Large intestine (tissue), 3 donors: ENCODE measurements around the gene MYH15. TPM values are rescaled to one million over a fixed set of nuclear protein-coding genes. Genes with fewer than 3 reads are reported as not detected.

Experiments used
- DNase-seq, 2 donors: peaks; one replicate each; pipeline versions ENCODE4 v3.0.0 to v3.0.0-alpha.2; 2013
- H3K27ac ChIP-seq: one replicate; pipeline ENCODE4 v1.5.1; 2013; ENCODE audit warnings: low read length
- H3K27me3 ChIP-seq: 2 replicates; pipeline ENCODE4 v1.6.1; 2013; ENCODE audit warnings: low read length; ENCODE audit not compliant: control insufficient read depth, insufficient read depth
- H3K36me3 ChIP-seq: 2 replicates; pipeline ENCODE4 v1.6.1; 2013; ENCODE audit warnings: low read length; ENCODE audit not compliant: control insufficient read depth, insufficient read depth
- H3K4me1 ChIP-seq: one replicate; pipeline ENCODE4 v1.6.1; 2013; ENCODE audit warnings: low read length; ENCODE audit not compliant: control insufficient read depth, insufficient read depth
- H3K4me3 ChIP-seq: one replicate; pipeline ENCODE4 v1.5.1; 2013; ENCODE audit warnings: low read length
- H3K9me3 ChIP-seq: one replicate; pipeline ENCODE4 v1.6.1; 2013; ENCODE audit warnings: mild to moderate bottlenecking, low read depth, low read length, moderate library complexity; ENCODE audit not compliant: control insufficient read depth
- WGBS: methylation state at CpG from one replicate; pipeline ENCODE4 v1.1.5; 2013; ENCODE audit warnings: low lambda C conversion rate; ENCODE audit not compliant: insufficient coverage; 5-methylcytosine and 5-hydroxymethylcytosine counted together
- polyA plus RNA-seq: library from polyadenylated mRNA; unstranded; fragments of 120-200 nt; gene quantifications from one replicate; pipeline ENCODE4 v1.2.1, GENCODE V29; 2013

The MYH15 gene
- polyA plus RNA-seq, 1 donor = 1.0 TPM

- no CpG with 5 or more reads among the region's 3 CpGs for WGBS
- no peaks in the 10 kb centered on the region for H3K27me3 ChIP-seq
- no peaks in the 10 kb centered on the region for H3K36me3 ChIP-seq
- H3K4me3 ChIP-seq = no peak overlapping the region
- DNase-seq = no peak
- peaks cover 7% of the 10 kb centered on the region for H3K9me3 ChIP-seq
- H3K4me1 ChIP-seq = peaks cover 8% of the 10 kb centered on the region
- no peak overlapping the region for H3K27ac ChIP-seq
Measured at GRCh38 chr3:108428586-108428985, 81.8 kb downstream of the MYH15 start.

- H3K9me3 ChIP-seq = no peaks in the 10 kb centered on the region
- no peak overlapping the region for H3K4me3 ChIP-seq
- DNase-seq = no peak
- no peaks in the 10 kb centered on the region for H3K4me1 ChIP-seq
- H3K36me3 ChIP-seq = no peaks in the 10 kb centered on the region
- no peaks in the 10 kb centered on the region for H3K27me3 ChIP-seq
- no peak overlapping the region for H3K27ac ChIP-seq
- no CpG with 5 or more reads among the region's 2 CpGs for WGBS
Measured at GRCh38 chr3:108420926-108421325, 89.5 kb downstream of the MYH15 start.

DNA sequence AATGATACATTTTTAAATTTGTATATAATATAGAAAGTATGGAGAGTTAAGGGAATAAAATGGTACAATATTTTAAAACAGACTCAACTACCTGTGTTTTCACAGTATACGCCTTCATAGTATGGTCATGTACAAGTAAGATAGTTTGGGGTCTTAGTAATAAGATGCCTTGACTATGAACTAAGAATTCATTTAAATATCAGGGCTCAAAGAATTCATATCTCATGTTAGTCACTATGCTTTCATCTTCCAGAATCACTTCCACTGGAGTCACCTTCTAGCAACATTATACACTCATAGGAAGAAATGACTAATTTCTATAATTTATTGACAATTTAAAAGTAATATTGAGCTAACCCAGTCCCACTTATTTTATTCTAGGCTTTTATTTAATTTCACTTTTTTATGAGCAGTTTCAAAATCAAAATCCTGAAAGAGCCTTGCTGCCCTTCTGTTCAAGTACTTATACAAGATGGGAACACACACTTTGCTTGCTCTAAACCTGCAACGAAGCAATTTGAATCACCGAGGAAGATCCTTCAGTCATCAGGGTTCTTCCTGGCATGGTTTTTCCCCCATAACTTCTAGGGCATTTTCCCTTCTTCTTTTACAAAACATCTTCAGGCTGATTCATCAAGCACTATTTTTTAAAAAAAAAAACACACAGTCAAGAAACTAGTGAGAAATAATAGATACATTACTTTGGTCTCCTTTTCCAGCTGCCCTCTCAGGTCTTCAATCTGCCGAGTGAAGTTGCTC lies 94.1 kb downstream of the MYH15 start:
- Histone ChIP-seq H3K4me1 (no peaks in the 10 kb centered on the region), H3K27me3 (no peaks in the 10 kb centered on the region), H3K9me3 (no peaks in the 10 kb centered on the region), H3K36me3 (no peaks in the 10 kb centered on the region), H3K27ac (no peak overlapping the region), H3K4me3 (no peak overlapping the region)
- no peak for DNase-seq
- WGBS = 100% methylated on average over 4 of the region's 4 CpGs

GRCh38 chr3:108415661-108416060 lies 94.7 kb downstream of the MYH15 start:
- no peak overlapping the region for H3K4me3 ChIP-seq
- H3K36me3 ChIP-seq = no peaks in the 10 kb centered on the region
- H3K9me3 ChIP-seq = peaks cover 1% of the 10 kb centered on the region
- DNase-seq = no peak
- no peak overlapping the region for H3K27ac ChIP-seq
- H3K27me3 ChIP-seq = no peaks in the 10 kb centered on the region
- H3K4me1 ChIP-seq = no peaks in the 10 kb centered on the region
- 60% methylated on average over 1 of the region's 3 CpGs for WGBS

GRCh38 chr3:108414007-108414406 lies 96.4 kb downstream of the MYH15 start:
- H3K4me1 ChIP-seq = peaks cover under 1% of the 10 kb centered on the region
- H3K4me3 ChIP-seq = no peak overlapping the region
- no peak for DNase-seq
- WGBS = 83% methylated on average over 1 of the region's 5 CpGs
- H3K9me3 ChIP-seq = peaks cover 5% of the 10 kb centered on the region
- H3K36me3 ChIP-seq = no peaks in the 10 kb centered on the region
- no peaks in the 10 kb centered on the region for H3K27me3 ChIP-seq
- H3K27ac ChIP-seq = no peak overlapping the region

DNA sequence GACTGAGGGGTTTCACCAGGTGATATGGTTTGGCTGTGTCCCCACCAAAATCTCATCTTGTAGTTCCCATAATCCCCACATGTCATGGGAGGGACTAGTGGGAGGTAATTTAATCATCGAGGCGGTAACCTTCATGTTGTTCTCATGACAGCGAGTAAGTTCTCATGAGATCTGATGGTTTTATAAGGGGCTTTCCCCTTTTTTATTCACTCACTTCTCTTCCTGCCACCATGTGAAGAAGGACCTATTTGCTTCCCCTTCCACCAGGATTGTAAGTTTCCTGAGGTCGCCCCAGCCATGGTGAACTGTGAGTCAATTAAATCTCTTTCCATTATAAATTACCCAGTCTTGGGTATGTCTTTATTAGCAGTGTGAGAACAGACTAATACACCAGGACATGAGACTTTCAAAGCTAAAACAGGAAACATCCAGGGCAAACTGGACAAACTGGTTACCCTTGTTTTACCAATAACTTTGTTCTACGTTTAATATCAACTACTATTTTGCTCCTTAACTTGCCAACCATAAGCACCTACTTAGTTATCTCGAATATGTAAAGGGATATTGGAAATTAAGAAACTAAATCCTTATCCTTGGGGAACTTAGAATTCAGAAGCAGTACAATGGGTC lies 98.2 kb downstream of the MYH15 start:
- no peak for DNase-seq
- Histone ChIP-seq H3K9me3 (peaks cover 5% of the 10 kb centered on the region), H3K27ac (no peak overlapping the region), H3K4me3 (no peak overlapping the region), H3K36me3 (no peaks in the 10 kb centered on the region), H3K4me1 (peaks cover 7% of the 10 kb centered on the region), H3K27me3 (no peaks in the 10 kb centered on the region)
- no CpG with 5 or more reads among the region's 6 CpGs for WGBS

- H3K9me3 ChIP-seq = peaks cover 5% of the 10 kb centered on the region
- H3K4me1 ChIP-seq = peaks cover 12% of the 10 kb centered on the region
- WGBS = no CpG with 5 or more reads among the region's 11 CpGs
Measured at GRCh38 chr3:108410531-108410984, 99.8 kb downstream of the MYH15 start.

DNA sequence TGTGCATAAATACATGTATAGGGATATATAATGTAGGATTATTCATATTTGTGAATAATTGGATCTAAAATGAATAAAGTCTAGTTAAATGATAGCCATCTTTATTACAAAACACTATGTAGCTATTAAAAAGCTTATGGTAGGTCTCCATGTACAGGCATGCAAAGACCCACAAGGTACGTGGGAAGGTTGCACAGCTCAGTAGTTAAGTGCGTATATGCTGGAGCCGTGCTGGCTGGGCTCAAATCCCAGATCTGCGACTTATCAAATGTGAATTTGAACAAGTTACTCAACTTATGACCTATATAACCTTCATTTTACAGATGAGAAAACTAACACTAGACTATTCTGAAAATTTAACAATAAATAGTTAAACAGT lies 100.6 kb downstream of the MYH15 start:
- no peak overlapping the region for H3K4me3 ChIP-seq
- peaks cover 5% of the 10 kb centered on the region for H3K9me3 ChIP-seq
- no peaks in the 10 kb centered on the region for H3K36me3 ChIP-seq
- no peaks in the 10 kb centered on the region for H3K27me3 ChIP-seq
- no CpG with 5 or more reads among the region's 4 CpGs for WGBS
- H3K4me1 ChIP-seq = peaks cover 12% of the 10 kb centered on the region
- no peak for DNase-seq
- H3K27ac ChIP-seq = no peak overlapping the region

More at GRCh38 chr3:108410531-108410984, 99.8 kb downstream of the MYH15 start:
- no peak for DNase-seq
- Histone ChIP-seq H3K27me3 (no peaks in the 10 kb centered on the region), H3K36me3 (no peaks in the 10 kb centered on the region), H3K4me3 (no peak overlapping the region), H3K27ac (no peak overlapping the region)

- DNase-seq = peak; percentile 44 to 67
- no CpG with 5 or more reads among the region's 7 CpGs for WGBS
- Histone ChIP-seq H3K27ac (peak overlapping the region; percentile 9), H3K27me3 (no peaks in the 10 kb centered on the region), H3K4me1 (peaks cover 12% of the 10 kb centered on the region), H3K36me3 (no peaks in the 10 kb centered on the region), H3K4me3 (no peak overlapping the region), H3K9me3 (peaks cover 5% of the 10 kb centered on the region)
Measured at GRCh38 chr3:108408883-108409799, 101.3 kb downstream of the MYH15 start.

DNA sequence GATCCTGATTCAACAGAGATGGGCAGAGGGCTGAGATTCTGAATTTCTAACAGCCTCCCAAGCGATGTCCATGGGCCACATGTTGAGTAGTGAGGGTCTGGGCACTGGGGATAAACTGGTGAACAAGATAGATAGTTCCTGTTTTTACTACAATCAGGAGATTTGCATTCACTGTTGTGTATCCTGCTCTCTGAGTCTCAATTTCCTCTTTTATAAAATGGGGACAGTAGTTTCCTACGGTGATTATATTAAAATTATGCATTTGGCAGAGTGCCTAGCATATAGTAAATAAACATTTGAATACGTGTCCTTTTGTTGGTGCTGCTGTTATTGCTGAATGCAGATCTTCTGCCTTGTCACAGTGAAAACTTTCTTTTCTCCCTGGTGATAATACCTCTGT lies 102.5 kb downstream of the MYH15 start:
- Histone ChIP-seq H3K9me3 (peaks cover 5% of the 10 kb centered on the region), H3K36me3 (no peaks in the 10 kb centered on the region), H3K4me3 (no peak overlapping the region), H3K4me1 (peaks cover 15% of the 10 kb centered on the region), H3K27ac (no peak overlapping the region), H3K27me3 (no peaks in the 10 kb centered on the region)
- DNase-seq = no peak
- WGBS = no CpG with 5 or more reads among the region's 3 CpGs
